A673 (cell line): ENCODE data around the gene IL36G. TPM values are rescaled to one million over a fixed set of nuclear protein-coding genes. Genes with fewer than 3 reads are reported as not detected.

Experiments used
- BruUV-seq: library from RNA; stranded (reverse); fragments of 400-500 nt; replicated peaks from 2 replicates; lab custom pipeline; 2021; lab: Mats Ljungman, UMichigan
- CTCF ChIA-PET: fragments of 300-600 bp; sonication (Branson Sonifier 250); formaldehyde crosslinking; loops from one replicate; lab custom pipeline; 2022; ENCODE audit warnings: antibody characterized with exemption; lab: Charles Lee
- POLR2A ChIA-PET: fragments of 300-600 bp; sonication (Branson Sonifier 250); formaldehyde crosslinking; loops from one replicate; lab custom pipeline; 2022; ENCODE audit warnings: antibody characterized with exemption; ENCODE audit not compliant: low non-redundant PET; lab: Charles Lee
- DNase-seq: peaks from one replicate; pipeline ENCODE4 v3.0.0-alpha.2; 2015; ENCODE audit warnings: low spot score
- H3K27ac ChIP-seq: fragments of 200-600 bp; sonication (generic); 2 replicates; pipeline ENCODE4 v1.5.1; 2016; ENCODE audit warnings: mixed run types, low read depth, mild to moderate bottlenecking, mixed read lengths, antibody characterized with exemption, low read length; ENCODE audit not compliant: poor library complexity, severe bottlenecking
- H3K27me3 ChIP-seq: fragments of 200-600 bp; sonication (generic); replicated peaks from 2 replicates; pipeline ENCODE4 v1.6.1; 2017; ENCODE audit warnings: mixed run types, low read depth, mild to moderate bottlenecking, mixed read lengths, antibody characterized with exemption, low read length; ENCODE audit not compliant: insufficient read depth, poor library complexity
- H3K36me3 ChIP-seq: fragments of 200-600 bp; sonication (generic); 2 replicates; pipeline ENCODE4 v1.6.1; 2016; ENCODE audit warnings: mixed run types, mild to moderate bottlenecking, mixed read lengths, antibody characterized with exemption, low read length; ENCODE audit not compliant: insufficient read depth, poor library complexity, severe bottlenecking
- H3K4me1 ChIP-seq: fragments of 200-600 bp; sonication (generic); 2 replicates; pipeline ENCODE4 v1.6.1; 2017; ENCODE audit warnings: mixed run types, mild to moderate bottlenecking, mixed read lengths, antibody characterized with exemption, low read length; ENCODE audit not compliant: insufficient read depth, poor library complexity, severe bottlenecking
- H3K4me3 ChIP-seq: fragments of 200-600 bp; sonication (generic); 2 replicates; pipeline ENCODE4 v1.5.1; 2016; ENCODE audit warnings: low read depth, mixed run types, mild to moderate bottlenecking, mixed read lengths, low read length; ENCODE audit not compliant: poor library complexity, severe bottlenecking
- H3K9me3 ChIP-seq: fragments of 200-600 bp; sonication (generic); 2 replicates; pipeline ENCODE4 v1.6.1; 2016; ENCODE audit warnings: mixed run types, low read depth, mild to moderate bottlenecking, mixed read lengths, antibody characterized with exemption, low read length; ENCODE audit not compliant: poor library complexity, severe bottlenecking
- EZH2 ChIP-seq: fragments of 200-600 bp; sonication (generic); IDR thresholded peaks from 2 replicates; pipeline ENCODE4 v1.6.1; 2017; ENCODE audit warnings: borderline replicate concordance, low read depth, mild to moderate bottlenecking, mixed read lengths, antibody characterized with exemption, low read length; ENCODE audit not compliant: poor library complexity, severe bottlenecking
- intact Hi-C: fragments of 100-400 bp; cut with micrococcal nuclease; formaldehyde crosslinking; loops from one replicate; pipeline ENCODE4 v1.10.0; 2022; ENCODE audit not compliant: unreplicated experiment
- total RNA-seq: library from RNA; stranded (reverse); gene quantifications from 2 replicates; pipeline ENCODE4 v1.2.3, GENCODE V29; 2021
- TF ChIP-seq, protein P1 (sequence below): fragments of 300-800, 200-600 bp; sonication (generic); conservative IDR thresholded peaks from 2 replicates; pipeline ENCODE4 v1.5.1; 2017; ENCODE audit warnings: low read depth, mild to moderate bottlenecking, antibody characterized with exemption, low read length, moderate library complexity, mixed read lengths

Gene IL36G
- total RNA-seq, 1 experiment from 2014 or later, result not detected

GRCh38 chr2:112954364-112954763 lies 23.4 kb upstream of the IL36G start:
- intact Hi-C loops, result no loop called here
- no peak overlapping the region for H3K4me3 ChIP-seq
- no peak for DNase-seq
- no peak for TF ChIP-seq EZH2
- TF ChIP-seq, protein P1, sequence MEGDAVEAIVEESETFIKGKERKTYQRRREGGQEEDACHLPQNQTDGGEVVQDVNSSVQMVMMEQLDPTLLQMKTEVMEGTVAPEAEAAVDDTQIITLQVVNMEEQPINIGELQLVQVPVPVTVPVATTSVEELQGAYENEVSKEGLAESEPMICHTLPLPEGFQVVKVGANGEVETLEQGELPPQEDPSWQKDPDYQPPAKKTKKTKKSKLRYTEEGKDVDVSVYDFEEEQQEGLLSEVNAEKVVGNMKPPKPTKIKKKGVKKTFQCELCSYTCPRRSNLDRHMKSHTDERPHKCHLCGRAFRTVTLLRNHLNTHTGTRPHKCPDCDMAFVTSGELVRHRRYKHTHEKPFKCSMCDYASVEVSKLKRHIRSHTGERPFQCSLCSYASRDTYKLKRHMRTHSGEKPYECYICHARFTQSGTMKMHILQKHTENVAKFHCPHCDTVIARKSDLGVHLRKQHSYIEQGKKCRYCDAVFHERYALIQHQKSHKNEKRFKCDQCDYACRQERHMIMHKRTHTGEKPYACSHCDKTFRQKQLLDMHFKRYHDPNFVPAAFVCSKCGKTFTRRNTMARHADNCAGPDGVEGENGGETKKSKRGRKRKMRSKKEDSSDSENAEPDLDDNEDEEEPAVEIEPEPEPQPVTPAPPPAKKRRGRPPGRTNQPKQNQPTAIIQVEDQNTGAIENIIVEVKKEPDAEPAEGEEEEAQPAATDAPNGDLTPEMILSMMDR, result no peak
- no peaks in the 10 kb centered on the region for H3K27me3 ChIP-seq
- BruUV-seq, result no TSS peak
- H3K4me1 ChIP-seq, result no peaks in the 10 kb centered on the region
- CTCF ChIA-PET, result interaction anchor here (1.6 kb wide), 1 partner anchor 13 kb away, joined by 3 read pairs; no protein-coding TSS in a partner anchor
- POLR2A ChIA-PET, result no interaction called here
- H3K27ac ChIP-seq, result no peak overlapping the region
- no peaks in the 10 kb centered on the region for H3K9me3 ChIP-seq
- H3K36me3 ChIP-seq, result no peaks in the 10 kb centered on the region

DNA sequence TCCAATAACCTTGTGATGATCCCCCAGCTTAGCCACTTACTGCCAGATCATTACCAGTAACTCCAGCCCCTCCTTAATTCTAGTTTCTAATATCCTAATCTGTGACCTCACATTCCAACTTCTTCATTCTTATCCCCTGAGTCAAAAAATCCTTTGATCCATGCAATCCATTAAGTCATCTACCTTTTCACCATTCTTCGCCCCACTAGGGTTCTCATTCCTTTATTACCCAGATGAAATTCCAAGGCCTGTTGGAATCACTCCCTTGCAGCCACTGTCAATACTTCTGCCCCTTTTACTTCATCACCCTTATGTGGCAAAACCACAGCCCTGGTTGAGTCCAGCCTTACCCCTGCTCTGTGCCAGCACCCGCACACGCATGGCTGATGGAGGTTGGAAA lies 20.3 kb upstream of the IL36G start:
- ChIA-PET POLR2A (no interaction called here), CTCF (no interaction called here)
- BruUV-seq, result no TSS peak
- Histone ChIP-seq H3K27me3 (no peaks in the 10 kb centered on the region), H3K36me3 (no peaks in the 10 kb centered on the region), H3K4me1 (no peaks in the 10 kb centered on the region), H3K4me3 (no peak overlapping the region), H3K9me3 (no peaks in the 10 kb centered on the region), H3K27ac (no peak overlapping the region)
- intact Hi-C loops, result loop anchor here (5.0 kb wide), 1 partner anchor 330 kb away; no protein-coding TSS in a partner anchor
- no peak for TF ChIP-seq EZH2
- TF ChIP-seq, protein P1, result no peak
- DNase-seq, result no peak

DNA sequence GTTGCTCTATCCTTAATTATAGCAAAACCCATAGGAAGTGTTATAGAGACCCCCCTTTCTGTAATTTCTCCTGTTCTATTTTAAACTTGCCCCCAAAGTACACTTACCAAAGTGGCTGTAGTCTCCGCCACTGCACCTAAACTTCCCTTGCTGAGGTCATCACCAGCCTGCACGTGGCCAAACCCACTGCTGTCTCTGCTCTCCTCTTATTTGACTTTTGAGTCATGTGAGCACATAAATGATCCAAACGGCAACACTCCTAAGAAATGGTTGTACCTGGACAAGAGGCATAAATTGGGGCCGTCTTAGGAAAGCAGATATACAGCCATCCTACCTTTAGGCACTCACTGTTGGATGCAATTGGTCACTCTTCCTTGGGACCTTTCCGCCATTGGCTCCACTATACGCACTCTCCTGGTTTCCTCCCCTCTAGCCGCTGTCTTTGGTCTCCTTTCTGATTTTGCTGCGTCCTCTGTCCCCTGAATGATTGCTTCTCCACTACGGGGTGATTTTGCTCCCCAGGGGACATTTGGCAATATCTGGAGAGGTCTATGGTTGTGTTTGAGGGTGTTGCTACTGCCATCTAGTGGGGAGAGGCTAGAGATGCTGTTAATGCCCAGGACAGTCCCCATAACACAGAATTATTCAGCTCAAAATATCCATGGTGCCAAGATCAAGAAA lies 19.2 kb upstream of the IL36G start:
- CTCF ChIA-PET, result interaction anchor here (0.5 to 1.0 kb wide), 6 partner anchors 10 to 332 kb away, joined by 3 to 9 read pairs (median 4); no protein-coding TSS in a partner anchor
- H3K27me3 ChIP-seq, result no peaks in the 10 kb centered on the region
- intact Hi-C loops, result loop anchor here (1.0 to 5.0 kb wide), 2 partner anchors 331 to 358 kb away; no protein-coding TSS in a partner anchor
- no peaks in the 10 kb centered on the region for H3K4me1 ChIP-seq
- POLR2A ChIA-PET, result no interaction called here
- no peaks in the 10 kb centered on the region for H3K36me3 ChIP-seq
- no peak overlapping the region for H3K4me3 ChIP-seq
- no peak overlapping the region for H3K27ac ChIP-seq
- peak; percentile 86 for DNase-seq
- TF ChIP-seq EZH2, result no peak
- TF ChIP-seq, protein P1, result peak; percentile 90
- BruUV-seq, result no TSS peak
- no peaks in the 10 kb centered on the region for H3K9me3 ChIP-seq
